SIG-M5 treated with dmso at 0.1 percent for 504 hours (cell line): Measurements from ENCODE around the gene RBFOX2.

Experiments
- DNase-seq: peaks from one replicate; lab custom pipeline; 2025; ENCODE audit not compliant: unreplicated experiment; lab: John Stamatoyannopoulos, UW

Gene RBFOX2

DNA sequence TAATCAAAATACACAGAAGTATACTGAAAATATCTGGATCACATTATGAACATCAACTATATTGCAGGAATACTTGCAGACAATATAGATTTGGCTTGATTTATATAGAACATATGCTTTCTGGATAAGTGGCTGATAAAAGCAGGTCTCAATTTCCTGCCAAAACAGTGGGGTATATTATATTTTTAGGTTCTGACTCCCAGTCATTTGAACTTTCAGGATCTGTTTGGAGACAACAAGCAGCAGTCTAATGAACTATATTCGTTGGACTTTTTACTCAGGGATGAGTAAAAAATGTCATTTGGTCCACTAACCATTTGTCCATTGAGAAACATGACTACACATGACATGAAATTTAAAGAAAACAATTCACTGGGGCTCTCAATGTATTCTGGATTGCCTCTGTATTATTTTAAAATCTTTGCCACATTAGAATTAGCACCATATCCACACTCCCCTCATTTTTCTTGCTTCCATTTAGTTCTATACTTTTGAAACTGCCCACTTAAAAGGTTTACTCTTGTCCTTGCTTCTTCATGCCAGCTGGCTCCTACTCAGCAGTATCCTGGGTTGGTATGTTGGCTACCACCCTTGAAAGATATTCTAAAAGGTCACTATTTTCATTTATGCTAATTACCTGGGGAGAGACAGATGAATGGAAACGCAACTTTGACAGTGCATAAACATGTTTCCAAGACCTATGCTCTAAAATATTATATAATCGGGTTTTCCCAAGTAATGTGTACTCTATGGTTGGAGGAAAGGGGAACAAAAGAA is 157.9 kb downstream of the RBFOX2 start:
- no peak for DNase-seq

DNA sequence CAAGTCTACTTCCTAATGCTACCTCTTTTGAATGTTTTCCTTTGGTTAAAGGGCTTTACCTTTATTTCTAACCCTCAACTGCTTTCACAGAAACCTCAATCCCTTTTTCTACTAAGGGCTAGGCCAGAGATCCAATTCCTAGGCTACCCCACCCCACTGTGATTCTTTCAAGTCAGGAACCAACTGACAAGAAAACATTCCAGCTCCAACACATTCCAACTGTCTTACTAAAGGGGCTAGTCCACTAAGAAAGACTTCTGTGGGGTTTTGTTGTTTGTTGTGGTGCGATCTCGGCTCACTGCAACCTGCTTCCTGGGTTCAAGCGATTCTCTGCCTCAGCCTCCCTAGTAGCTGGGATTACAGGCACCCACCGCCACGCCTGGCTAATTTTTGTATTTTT is 159.7 kb downstream of the RBFOX2 start:
- DNase-seq: no peak

DNA sequence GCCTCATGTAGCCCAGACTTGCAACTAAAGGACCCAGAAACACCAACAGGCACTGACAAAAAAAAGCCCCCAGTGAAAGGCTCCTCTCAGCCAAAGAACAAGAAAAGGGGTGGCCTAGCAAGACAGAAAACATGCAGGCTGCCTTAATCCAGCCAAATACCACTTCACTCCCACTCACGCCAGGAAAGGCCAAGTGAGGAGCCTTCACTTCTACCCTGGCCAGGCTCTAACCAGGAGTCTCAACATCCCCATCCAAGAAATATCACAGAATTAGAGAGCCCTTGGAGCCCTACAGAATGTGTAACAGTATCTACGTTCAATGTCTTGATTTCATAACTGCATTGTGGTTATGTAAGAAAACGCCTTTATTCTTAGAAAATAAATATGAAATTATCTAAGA is 162.0 kb downstream of the RBFOX2 start:
- DNase-seq: no peak

DNA sequence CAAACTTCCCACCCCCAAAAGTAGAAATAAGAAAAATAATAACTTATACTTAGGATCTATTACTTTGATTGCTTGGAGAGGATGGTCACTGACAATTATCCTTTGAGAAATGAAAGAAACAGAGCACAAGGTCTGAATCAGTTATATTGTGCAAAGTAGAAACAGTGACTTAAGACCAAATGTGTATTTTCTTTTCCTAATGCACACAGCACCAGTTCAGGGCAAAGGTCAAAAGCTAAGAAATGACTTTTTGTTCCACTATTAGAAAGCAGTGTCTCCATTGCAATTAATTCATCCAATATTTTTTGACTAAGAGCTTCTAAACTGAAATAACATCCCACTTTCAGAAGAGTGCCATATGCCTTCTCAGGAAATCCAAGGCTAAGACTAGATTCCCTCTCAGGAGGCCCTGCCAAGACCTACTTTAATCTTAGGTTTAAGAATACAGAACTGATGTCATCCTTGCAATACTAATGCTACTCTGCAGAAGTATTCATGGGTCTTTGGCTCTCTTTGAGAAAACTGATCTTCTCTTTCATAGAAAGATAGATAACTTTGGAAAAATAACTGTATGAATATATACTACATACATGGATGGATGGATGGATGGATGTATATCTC is 164.0 kb downstream of the RBFOX2 start:
- DNase-seq: no peak

DNA sequence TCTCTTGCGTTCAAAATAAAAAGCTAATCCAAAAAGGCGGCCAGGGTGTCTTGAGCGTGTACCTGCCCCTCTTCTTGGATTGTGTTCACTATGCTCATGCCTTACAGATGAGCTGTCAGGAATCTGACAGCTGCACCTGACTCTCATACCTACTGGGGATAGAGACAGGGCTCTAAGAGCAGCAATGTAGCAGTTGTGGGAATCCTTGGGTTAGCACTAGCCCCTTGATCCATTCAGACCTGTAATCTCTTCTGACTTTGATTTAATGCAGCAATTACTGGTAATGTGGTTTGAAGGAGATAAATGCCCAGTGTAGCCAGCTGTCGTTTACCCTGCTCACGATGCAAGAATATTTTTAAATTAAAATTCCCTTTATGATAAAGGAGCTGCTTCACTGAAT is 165.2 kb downstream of the RBFOX2 start:
- DNase-seq: no peak

DNA sequence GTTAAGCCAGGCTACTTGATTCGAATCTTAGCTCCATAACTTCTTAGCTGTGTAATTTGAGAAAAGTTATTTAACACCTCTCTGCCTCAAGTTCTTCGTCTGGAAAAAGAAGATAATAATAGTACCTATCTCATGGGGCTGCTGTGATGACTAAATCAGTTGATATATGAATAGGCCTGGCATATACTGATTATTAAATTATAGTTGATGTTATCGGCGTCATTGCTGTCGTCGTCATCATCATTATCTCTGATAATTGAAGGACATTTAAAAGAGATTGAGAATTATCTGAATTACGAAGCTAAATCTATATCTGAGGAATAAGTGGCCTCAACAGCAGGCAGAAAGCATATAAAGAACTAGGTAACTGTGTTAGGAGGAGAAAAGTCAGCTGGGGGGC is 165.9 kb downstream of the RBFOX2 start:
- DNase-seq: no peak

DNA sequence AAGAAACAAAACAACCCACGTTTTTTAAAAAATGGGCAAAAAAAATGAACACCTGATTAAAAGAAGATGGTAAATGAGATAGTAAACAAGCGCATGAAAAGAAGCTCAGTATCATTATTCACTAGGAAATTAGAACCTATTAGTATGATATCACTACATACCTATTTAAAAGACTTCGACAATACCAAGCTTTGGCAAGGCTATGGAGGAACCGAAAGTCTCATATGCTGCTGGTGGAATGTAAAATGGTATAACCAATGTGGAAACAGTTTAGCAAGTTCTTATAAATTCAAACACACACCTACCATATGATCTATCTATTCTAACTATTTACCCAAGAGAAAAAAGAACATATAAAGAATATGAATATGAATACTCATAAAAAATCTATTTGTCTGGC is 167.2 kb downstream of the RBFOX2 start:
- DNase-seq: no peak

DNA sequence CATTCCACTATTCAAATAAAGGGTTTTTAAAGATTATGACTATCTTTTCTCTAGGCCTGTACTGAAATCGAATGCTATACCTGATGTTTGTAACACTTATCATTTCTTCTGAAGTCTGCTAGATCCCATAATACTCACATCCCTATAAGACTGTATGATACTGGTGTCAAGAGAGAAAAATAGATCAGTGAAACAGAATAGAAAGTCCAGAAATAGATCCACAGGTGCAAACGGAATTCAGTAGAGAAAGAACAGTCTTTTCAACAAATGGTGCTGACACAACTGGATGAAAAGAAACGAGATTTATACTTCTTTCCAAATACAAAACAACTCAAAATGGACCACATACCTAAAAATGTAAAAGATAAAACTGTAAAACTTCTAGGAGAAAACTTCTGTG is 167.8 kb downstream of the RBFOX2 start:
- no peak for DNase-seq

DNA sequence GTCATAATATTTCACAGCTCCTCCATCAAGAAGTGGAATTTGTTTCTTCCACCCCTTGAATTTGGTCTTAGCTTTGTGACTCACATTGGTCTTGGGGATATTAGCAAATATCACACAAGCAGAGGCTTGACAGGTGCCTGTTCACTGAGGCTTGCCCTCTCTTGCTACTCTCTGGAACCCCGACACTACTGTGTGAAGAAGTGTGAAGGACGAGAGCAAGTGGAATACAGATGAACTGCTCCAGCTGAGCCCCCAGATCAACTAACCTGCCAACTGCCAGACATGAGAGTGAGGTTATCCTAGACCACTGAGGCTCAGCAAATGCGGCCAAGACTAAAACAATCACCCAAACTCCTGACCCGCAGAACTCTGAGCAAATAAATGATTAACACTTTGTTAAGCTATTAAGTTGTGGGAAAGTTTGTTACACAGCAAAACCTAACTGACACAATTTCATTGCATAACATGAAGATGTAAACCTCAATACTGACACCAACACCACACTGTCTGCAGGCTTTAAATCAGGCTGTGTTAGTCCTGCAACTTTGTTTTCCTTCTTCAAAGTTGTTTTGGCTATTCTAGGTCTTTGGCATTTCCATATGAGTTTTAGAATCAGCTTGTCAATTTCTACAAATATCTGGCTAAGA is 168.4 kb downstream of the RBFOX2 start:
- no peak for DNase-seq

DNA sequence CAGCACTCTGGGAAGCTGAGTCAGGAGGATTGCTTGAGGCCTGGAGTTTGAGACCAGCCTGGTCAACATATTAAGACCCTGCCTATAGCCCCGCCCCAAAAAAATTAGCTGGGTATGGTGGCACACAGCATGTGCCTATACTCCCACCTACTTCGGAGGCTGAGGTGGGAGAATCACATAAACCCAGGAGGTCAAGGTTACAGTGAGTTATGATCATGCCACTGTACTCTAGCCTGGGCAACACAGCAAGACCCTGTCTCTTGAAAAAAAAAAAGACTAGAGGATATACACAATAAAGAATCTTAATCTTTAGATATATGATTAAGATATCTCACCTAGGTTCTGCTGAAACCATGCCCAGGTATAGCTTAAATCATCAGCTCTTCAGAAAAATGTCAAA is 174.3 kb downstream of the RBFOX2 start:
- DNase-seq: no peak

DNA sequence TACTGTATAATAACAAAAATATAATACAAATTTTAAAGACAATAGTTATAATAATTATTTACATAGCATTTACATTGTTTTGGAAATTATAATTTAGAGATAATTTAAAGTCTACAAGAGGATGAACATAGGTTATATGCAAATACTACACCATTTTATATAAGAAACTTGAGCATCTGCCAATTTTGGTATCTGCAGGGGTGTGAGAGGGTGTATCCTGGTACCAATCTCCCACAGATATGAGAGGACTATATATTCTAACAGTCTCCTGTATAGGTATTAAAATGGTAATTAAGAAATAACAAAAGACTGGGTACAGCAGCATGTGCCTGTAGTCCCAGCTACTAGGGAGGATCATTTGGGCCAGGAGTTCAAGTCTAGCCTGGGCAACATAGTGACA is 176.5 kb downstream of the RBFOX2 start:
- DNase-seq: no peak

DNA sequence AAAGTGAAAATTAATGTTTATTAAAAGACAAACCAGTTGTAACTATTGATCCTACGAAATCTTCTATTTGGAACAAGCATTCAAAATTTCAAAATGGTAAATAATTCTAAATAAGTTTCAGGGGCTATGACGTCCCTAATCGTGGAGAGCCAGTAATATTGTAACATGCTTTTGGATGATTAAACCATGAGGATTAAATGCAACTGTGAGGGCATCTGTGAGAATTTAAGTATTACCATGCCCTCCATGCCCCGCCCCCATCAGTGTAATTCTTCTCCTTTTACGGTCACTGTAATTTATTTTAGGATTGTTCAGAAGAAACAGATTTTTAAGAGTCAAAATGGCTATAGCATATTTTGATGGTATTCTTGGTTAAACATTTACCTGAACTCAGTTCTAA is 177.8 kb downstream of the RBFOX2 start:
- DNase-seq: no peak

DNA sequence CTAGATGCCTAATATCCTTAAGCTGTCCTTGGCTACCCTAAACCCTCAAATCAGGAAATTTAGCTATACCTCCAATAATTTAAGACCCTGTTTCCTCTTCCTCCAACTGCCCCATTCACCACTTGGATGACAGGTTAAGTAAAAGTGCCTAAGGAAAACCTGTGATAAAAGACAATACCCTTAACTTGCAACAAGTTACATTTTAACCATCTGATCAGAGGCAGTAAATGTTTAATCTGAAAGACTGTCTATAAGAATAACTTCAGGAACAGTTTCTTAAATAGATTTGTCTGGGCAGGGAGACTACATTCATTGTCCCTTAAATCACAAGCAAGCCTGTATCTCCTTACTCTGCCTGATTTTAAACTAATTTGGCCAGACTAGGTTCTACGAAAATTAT is 181.8 kb downstream of the RBFOX2 start:
- no peak for DNase-seq

DNA sequence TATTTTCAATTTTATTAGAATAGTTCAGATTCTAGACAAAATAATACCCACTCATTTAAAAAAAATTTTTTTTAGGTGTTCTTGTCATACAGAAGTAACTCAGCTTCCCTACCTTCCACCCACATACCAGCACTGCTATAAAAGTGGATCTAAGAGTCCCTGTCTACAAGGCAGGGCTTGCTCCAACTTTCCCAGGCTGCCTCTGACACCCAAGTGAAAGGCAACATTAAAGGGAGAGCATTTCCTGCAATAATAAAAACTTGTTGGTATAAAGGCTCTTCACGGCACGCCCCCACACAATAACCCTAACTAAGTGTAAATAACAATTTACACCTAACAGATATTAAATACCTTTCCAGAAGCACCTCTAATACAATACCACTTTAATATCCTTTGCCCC is 183.7 kb downstream of the RBFOX2 start:
- no peak for DNase-seq

DNA sequence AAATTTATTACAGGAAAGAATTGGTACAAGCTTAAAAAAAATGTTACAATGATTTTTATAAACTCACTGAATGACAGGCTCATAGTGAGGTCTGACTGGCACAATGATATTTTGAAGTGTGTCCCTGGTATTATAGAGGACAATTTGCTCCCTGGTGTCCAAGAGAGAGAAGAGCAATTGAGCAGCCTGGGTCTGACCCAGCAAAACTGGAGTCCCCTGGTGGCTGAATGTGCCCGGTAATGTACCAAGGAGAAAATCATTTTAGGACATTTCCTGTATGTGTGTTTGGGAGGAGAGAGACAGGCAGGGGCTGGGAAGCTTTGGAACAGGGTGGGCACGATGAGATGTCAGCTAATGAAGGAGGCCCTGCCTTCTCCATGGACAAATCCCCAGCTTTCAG is 185.7 kb downstream of the RBFOX2 start:
- peak; percentile 25 for DNase-seq

DNA sequence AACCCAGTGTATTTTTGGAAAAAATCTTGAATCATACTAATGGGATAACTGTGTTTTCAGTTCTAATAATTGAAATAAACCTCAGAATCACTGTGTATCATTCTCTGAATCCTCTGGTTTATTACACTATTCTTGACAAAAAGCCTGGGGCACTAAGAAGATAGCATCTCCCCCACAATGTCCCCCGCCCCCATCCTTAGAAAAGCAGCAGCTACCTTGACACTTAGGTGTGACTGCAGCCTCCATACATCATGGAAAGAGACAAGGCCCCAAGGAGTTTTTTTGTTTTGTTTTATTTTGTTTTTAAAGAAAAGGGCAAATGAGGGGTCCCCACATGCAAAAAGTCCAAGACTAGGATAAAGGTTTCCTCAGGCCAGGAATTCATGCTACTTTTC is 186.1 kb downstream of the RBFOX2 start:
- DNase-seq: no peak

DNA sequence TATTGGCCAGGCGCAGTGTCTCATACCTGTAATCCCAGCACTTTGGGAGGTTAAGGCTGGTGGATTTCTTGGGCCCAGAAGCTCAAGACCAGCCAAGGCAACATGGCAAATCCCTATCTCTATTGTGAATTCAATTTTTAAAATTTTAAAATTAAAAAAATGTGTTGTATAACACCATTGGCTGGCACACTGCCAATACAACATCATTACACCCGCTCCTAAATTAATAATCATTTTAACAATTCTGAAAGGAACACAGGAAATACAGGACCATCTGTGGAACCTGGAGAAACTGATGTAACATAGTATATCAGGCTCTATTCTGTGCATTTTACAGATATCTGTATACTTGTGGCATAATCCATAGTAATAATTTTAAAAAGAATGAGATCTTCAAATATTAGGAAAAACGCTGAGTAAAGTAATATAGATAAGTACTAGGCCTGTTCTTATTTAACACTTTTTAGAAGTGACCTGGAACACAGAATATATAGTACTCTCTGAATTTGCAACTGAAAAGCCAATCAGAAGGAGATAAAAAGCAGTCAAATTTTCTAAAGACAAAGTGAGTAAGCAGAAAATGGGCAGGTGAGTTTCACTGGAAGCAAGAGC is 186.6 kb downstream of the RBFOX2 start:
- DNase-seq: no peak

DNA sequence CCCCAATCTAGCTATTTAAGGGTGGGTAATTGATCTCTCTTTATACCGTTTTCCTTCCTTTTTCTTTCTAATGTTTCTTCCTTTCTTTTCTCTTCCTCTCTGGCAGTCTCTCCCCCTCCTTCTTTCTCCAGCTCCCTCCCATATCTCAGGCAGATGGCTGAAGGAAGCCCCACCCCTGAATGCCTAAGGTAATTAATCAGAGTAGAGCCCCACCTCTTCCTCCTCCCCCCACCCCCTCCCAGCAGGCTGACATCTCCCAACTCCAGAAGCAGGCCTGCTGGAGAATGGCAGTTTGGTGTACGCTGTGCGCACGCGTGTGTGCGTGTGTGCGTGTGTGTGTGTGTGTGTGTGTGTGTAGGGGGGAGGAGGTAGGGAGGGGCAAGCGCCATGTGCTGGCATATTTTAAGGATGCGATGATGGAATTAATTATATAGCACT is 188.3 kb downstream of the RBFOX2 start:
- DNase-seq: peak; percentile 4

DNA sequence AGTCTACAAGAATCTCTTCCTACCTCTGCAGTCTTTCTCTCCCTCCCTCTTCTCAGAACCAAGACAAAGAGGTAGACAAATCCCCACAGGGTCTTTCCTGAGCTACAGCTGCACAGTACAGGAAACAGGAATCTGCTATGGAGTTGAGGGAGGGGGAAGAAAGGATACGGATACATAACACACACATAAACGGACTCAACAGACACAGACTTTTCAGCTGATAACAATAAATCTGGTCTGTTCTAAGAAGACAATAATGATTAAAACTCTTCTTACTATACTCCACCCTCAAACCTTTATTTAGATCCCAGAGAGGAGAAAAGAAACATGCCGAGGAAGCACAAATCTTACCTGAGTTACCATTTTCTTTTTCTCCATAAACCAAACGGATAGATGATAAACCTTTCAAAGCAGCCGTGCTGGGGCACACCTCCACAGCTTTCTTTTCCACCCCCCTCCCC is 188.8 kb downstream of the RBFOX2 start:
- DNase-seq: no peak

DNA sequence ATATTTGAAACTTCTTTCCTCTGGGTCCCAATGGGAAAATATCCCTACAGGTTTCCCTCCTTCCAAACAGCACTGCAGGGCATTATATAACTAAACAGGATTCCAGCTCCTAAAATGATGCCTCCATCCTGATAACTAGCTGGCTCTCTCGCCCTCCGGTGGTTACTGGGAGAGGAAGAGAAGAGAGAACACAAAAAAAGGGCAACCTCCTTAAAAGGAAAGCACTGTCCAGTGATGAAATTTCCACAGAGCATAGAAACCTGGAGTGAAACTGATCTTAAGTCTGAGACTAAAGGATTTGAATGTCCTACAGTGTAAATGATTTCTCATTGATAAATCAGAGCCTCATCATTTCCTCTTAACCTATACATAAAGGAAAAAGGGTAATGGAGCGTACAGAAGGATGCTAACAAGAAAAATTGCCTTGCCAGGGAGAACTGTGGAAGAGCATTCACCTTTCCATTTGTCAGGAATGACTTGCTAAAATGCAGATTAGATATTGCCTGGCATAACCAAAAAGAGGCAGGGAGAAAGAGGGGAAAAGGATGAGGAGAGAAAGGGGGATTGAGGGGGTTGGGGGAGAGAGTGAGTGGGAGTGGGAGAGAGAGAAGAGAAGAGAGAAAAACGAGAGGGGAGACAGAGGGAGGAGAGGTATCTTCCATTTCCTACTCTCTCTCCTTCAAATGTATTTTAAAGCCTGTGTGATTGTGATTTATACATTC is 189.6 kb downstream of the RBFOX2 start:
- peak; percentile 19 for DNase-seq

DNA sequence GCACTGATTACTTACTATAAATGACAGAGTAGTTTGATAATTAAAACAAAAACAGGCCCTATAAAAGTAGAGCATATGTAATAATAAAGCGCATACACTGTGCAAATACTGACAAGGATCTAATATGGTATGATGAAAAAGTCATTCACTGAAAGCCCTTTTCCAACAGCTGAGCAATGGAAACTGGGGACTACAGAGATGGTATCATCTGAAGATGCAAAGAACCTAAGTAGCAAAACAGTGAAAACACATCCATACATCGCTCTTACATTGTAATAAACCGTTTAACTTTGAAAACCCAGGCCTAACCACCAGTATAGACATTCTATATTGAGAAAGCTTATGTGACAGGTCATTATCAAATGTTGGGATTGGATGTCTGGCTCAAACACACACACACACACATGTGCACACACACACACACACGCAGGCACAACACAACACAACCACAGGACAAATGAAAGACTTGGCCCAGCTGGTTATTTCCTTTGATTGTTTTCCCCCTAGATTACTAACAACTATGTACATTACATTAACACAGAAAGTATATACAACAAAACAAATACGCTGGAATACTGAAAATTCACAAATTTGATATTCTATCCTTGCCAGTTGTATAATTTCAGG is 191.4 kb downstream of the RBFOX2 start:
- DNase-seq: no peak
